NB4 (cell line): ENCODE data around the gene EPS15.
A peak's percentile ranks its signal among the peaks of the same experiment; 100 is the strongest.

ENCODE experiments used
- DNase-seq: peaks from one replicate; pipeline ENCODE4 v3.0.0; 2010; ENCODE audit warnings: low read depth
- H3K4me3 ChIP-seq: one replicate; pipeline ENCODE4 v1.5.1; 2011; ENCODE audit warnings: mild to moderate bottlenecking, low read depth, low read length, moderate library complexity
- MYC ChIP-seq: IDR thresholded peaks from 2 replicates; pipeline ENCODE4 v1.6.1; 2011; ENCODE audit warnings: low read depth, low read length
- POLR2A ChIP-seq: IDR thresholded peaks from 2 replicates; pipeline ENCODE4 v1.6.1; 2011; ENCODE audit warnings: mild to moderate bottlenecking; ENCODE audit not compliant: insufficient read length; ENCODE audit errors: extremely low read depth
- TF ChIP-seq, protein P1 (sequence below): IDR thresholded peaks from one replicate; pipeline ENCODE4 v1.5.1; 2012; ENCODE audit warnings: low read depth, low read length
- TF ChIP-seq, protein P2 (sequence below): IDR thresholded peaks from 2 replicates; pipeline ENCODE4 v1.6.1; 2011; ENCODE audit warnings: low read depth, low read length

Gene EPS15

DNA sequence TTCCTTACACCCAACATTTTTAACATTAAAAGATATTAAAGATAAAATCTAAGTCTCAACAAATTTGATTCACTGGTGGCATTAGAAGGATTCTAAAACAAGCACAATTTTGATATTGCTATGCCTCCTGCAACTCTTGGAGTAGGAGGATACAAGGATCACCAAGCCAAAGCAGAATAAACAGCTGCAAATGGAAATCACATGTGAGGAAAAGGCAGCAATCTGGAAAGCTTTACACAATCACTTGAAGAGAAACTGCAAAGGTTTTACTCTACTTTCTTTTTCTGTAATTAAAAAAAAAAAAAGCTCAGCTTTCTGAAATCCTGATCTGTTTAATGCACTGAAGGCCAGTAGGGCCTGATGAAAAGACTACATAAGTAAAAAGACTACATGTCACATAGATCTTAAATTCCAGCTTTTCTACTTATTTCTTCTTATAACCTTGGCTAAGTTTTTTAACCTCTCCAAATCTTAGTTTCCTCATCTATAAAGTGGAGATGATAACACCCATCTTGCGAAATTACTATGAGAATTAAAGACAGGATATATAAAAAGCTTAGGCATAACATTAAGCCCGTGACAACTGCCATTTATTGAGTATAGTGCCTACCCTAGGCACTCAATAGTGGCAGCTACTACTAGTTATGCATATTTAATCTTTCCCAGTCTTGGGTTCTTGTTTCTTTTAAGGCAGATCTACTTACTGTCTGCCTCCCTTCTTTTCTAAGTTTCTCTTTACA lies 73.5 kb downstream of the EPS15 start:
- TF ChIP-seq MYC (no peak), POLR2A (no peak)
- TF ChIP-seq, protein P1, sequence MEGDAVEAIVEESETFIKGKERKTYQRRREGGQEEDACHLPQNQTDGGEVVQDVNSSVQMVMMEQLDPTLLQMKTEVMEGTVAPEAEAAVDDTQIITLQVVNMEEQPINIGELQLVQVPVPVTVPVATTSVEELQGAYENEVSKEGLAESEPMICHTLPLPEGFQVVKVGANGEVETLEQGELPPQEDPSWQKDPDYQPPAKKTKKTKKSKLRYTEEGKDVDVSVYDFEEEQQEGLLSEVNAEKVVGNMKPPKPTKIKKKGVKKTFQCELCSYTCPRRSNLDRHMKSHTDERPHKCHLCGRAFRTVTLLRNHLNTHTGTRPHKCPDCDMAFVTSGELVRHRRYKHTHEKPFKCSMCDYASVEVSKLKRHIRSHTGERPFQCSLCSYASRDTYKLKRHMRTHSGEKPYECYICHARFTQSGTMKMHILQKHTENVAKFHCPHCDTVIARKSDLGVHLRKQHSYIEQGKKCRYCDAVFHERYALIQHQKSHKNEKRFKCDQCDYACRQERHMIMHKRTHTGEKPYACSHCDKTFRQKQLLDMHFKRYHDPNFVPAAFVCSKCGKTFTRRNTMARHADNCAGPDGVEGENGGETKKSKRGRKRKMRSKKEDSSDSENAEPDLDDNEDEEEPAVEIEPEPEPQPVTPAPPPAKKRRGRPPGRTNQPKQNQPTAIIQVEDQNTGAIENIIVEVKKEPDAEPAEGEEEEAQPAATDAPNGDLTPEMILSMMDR = no peak
- TF ChIP-seq, protein P2, sequence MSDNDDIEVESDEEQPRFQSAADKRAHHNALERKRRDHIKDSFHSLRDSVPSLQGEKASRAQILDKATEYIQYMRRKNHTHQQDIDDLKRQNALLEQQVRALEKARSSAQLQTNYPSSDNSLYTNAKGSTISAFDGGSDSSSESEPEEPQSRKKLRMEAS = no peak
- H3K4me3 ChIP-seq = no peak overlapping the region
- peak; percentile 42 for DNase-seq

DNA sequence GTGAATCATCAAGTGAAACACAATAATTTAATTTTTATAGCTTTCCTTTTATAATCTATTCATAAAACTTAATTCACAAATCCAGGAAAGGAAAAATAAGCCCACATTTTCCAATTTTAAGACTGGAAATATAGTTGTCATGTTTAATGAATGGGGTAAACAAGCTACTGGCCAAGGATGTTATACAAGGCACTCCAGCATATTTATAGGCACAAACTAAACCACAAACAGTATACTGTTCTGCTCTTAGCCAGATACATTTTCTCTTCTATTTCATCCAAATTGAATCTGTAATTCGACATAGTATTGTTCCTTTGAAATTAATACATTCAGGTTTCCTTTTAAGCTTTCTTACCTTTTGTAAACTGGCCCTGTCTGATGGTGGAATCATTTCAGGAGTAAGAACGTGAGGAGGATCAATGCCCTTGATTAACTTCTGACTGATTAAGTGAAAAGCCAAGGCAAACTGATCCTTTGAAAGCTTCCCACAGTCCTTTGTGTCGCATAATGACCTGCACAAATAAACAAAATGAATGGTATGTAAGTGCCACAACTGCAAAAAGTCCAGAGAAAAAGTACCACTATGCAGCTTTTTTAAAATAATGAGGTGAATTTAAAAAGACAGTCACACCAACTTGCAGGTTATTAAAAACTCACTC lies 74.4 kb downstream of the EPS15 start:
- TF ChIP-seq MYC (no peak), POLR2A (no peak)
- TF ChIP-seq, protein P2 = no peak
- TF ChIP-seq, protein P1 = no peak
- no peak for DNase-seq
- no peak overlapping the region for H3K4me3 ChIP-seq

DNA sequence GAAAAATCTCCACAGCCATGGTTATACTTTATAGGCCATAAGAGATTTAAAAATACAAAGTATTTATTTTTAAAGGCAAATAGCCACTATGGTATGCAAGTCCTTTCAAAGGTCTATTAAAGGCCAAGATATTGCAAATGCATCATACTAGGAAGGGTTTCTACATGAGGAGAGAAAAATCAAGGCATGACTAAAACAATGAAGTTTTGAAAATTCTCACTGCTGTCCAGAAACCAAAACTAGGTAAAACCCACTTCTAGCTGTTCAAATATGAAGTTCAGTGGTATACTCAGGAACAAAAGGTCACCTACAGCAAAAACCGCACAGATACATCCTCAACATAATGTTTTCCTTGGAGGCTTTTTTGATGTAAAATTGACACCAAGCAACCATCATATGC lies 75.0 kb downstream of the EPS15 start:
- no peak overlapping the region for H3K4me3 ChIP-seq
- no peak for DNase-seq
- no peak for TF ChIP-seq POLR2A
- TF ChIP-seq, protein P2 = no peak
- TF ChIP-seq, protein P1 = no peak
- no peak for TF ChIP-seq MYC

DNA sequence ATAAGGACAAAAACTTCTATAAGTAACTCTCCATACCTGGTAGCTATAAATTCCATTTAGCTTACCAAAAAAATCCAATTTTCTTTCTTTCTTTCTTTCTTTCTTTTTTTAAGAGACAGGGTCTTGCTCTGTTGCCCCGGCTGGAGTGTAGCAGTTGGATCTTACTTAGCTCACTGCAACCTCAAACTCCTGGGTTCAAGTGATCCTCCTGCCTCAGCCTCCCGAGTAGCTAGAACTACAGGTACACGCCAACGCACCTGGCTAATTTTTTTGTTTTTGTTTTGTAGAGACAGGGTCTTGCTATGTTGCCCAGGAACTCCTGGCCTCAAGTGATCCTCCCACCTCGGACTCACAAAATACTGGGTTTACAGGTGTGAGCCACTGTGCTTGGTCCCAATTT lies 75.5 kb downstream of the EPS15 start:
- no peak overlapping the region for H3K4me3 ChIP-seq
- TF ChIP-seq MYC = no peak
- TF ChIP-seq POLR2A = no peak
- DNase-seq = no peak

DNA sequence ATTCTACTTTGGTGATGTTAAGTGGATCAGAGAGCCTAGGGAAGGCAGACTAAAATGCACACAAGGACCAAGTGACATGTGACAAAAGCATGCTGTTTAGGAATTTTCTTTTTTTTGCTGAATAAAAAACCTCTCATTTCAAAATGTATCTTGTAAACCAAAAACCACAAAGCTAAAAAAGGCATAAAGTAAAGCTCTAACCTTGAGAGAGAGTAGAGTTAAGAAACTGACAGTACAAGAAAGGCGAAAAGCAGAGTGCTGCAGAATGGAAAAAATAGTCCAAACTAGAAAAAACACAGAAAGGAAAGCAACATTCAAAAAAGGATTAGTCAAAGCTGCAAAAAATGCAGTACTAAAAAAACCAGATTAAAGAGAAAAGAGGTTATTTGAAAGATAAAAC lies 76.5 kb downstream of the EPS15 start:
- TF ChIP-seq, protein P2 = peak; percentile 52; the same call in 1 of the 2 replicates
- TF ChIP-seq MYC = no peak
- DNase-seq = no peak

DNA sequence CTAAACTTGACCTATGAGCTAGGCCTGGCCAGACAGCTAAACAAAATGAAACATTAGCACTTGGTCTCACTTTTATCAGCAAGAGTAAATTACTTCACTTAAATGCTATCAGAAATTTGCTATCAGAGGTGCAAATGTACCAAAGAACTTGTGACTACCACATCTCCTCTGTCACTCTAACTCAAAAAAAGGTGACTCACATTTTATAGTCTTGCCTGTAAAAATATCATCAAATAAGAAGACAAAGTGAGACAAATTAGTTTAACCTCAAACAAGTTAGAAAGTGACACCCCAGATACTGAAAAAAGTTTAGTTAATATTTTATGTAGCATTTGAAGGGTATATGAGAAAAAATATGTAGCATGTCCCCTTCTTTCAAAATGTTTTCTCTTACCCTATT lies 76.9 kb downstream of the EPS15 start:
- no peak for DNase-seq
- no peak overlapping the region for H3K4me3 ChIP-seq
- TF ChIP-seq MYC (no peak), POLR2A (no peak)
- TF ChIP-seq, protein P1 = no peak
- TF ChIP-seq, protein P2 = no peak

More for the DNA sequence above, 76.5 kb downstream of the EPS15 start:
- no peak overlapping the region for H3K4me3 ChIP-seq
